ENCODE data around the gene GPR37L1.

- no peak for TF ChIP-seq EP300 (IDR thresholded peaks at IDR 0.05)
- TF ChIP-seq CTCF (IDR thresholded peaks at IDR 0.05) = no peak
- TF ChIP-seq POLR2A (IDR thresholded peaks at IDR 0.05) = no peak
These were observed 39.3 kb downstream of the GPR37L1 start for GRCh38 chr1:202162047-202162417.
